Measurements from ENCODE around the gene SEC23B. TPM values are rescaled to one million over a fixed set of nuclear protein-coding genes. Genes with fewer than 3 reads are reported as not detected.
"Not testable (repeated sequence)": the region's sequence is repeated elsewhere in the genome, so short reads cannot be mapped to it uniquely, and the experiment has no call there.

SEC23B gene
- total and polyA plus RNA-seq, 2 experiments from 2014 or later: 27.2 to 66.6 TPM

- no peak for TF ChIP-seq ZNF462 (CRISPR knock-in tag; IDR thresholded peaks at IDR 0.05)
Observed at GRCh38 chr20:18523066-18523465, 15.3 kb downstream of the SEC23B start (continued).

- Histone ChIP-seq H3K27ac (ENCODE audit: low read depth) (no peak overlapping the region), H4K20me1 (replicated peaks; ENCODE audit: insufficient read depth) (peaks cover 9% of the 10 kb centered on the region; the same call in 1 of the 2 replicates), H3K4me1 (ENCODE audit: insufficient read depth) (no peaks in the 10 kb centered on the region), H3K36me3 (ENCODE audit: insufficient read depth) (peaks cover 32% of the 10 kb centered on the region), H3K79me2 (replicated peaks; ENCODE audit: insufficient read depth) (no peaks in the 10 kb centered on the region), H3K4me3 (no peak overlapping the region), H3F3A (replicated peaks; ENCODE audit: low read depth) (0 out of 2 replicates have a peak, but pooled peaks cover 3% of the 10 kb centered on the region), H3K4me2 (no peak overlapping the region), H3K9me2 (ENCODE audit: insufficient read depth) (no peaks in the 10 kb centered on the region), H3K27me3 (ENCODE audit: insufficient read depth) (no peaks in the 10 kb centered on the region), H2AFZ (no peak overlapping the region)
- no peak for ATAC-seq
- no peak for DNase-seq (ENCODE audit: low spot score)
- H3K27me3 Mint-ChIP-seq (ENCODE audit: insufficient read depth, low read depth, poor library complexity): peaks cover 2% of the 10 kb centered on the region
- H3K27ac Mint-ChIP-seq: no peak overlapping the region
- peaks cover 58% of the 10 kb centered on the region for H3K36me3 Mint-ChIP-seq (ENCODE audit: low read depth)
- TF ChIP-seq EZH2 (IDR thresholded peaks at IDR 0.05; ENCODE audit: low read depth, unreplicated experiment): no peak
- H3K4me3 Mint-ChIP-seq: no peak overlapping the region
- H3K9me3 Mint-ChIP-seq: no peaks in the 10 kb centered on the region
- no peaks in the 10 kb centered on the region for H3K4me1 Mint-ChIP-seq
Observed at GRCh38 chr20:18524646-18525045, 16.9 kb downstream of the SEC23B start.

GRCh38 chr20:18526761-18527160 is 19.0 kb downstream of the SEC23B start:
- not testable (repeated sequence) for H3K79me2 ChIP-seq (replicated peaks; ENCODE audit: insufficient read depth); H3K9me2 ChIP-seq (ENCODE audit: insufficient read depth); H3F3A ChIP-seq (replicated peaks; ENCODE audit: low read depth); H4K20me1 ChIP-seq (replicated peaks; ENCODE audit: insufficient read depth); H3K27me3 ChIP-seq (ENCODE audit: insufficient read depth); H3K4me2 ChIP-seq; H3K27me3 Mint-ChIP-seq (ENCODE audit: insufficient read depth, low read depth, poor library complexity); H3K4me3 Mint-ChIP-seq; DNase-seq (ENCODE audit: low spot score); ATAC-seq; H3K9me3 Mint-ChIP-seq; H2AFZ ChIP-seq; H3K4me3 ChIP-seq; H3K27ac ChIP-seq (ENCODE audit: low read depth); H3K4me1 Mint-ChIP-seq; H3K4me1 ChIP-seq (ENCODE audit: insufficient read depth); H3K27ac Mint-ChIP-seq
- H3K36me3 Mint-ChIP-seq (ENCODE audit: low read depth): peaks cover 74% of the 10 kb centered on the region
- peaks cover 43% of the 10 kb centered on the region for H3K36me3 ChIP-seq (ENCODE audit: insufficient read depth)

Measured in GM23338 (cell line).